ENCODE data around the gene ETDC. TPM values are rescaled to one million over a fixed set of nuclear protein-coding genes. Genes with fewer than 3 reads are reported as not detected.

The ETDC gene
- total RNA-seq, 1 donor from 2014 or later, result not detected

GRCh38 chrX:135340831-135341230 is 31.6 kb downstream of the ETDC start:
- H3K4me3 ChIP-seq (ENCODE audit: low read length in 3 of 3), result peak overlapping the region; percentile 6 to 89 (median 82)
- H3K4me1 ChIP-seq (ENCODE audit: control insufficient read depth in 3 of 3, insufficient read depth in 3 of 3, low read length in 3 of 3), result peaks cover 11 to 48% (median 34%) of the 10 kb centered on the region in 3 donors
- H3K9ac ChIP-seq (ENCODE audit: low read depth in 1 of 3, low read length in 3 of 3), result no peak overlapping the region
- H3K27me3 ChIP-seq (ENCODE audit: control insufficient read depth in 3 of 3, insufficient read depth in 3 of 3, low read length in 3 of 3), result no peaks in the 10 kb centered on the region
- H3K9me3 ChIP-seq (ENCODE audit: control insufficient read depth in 3 of 3, low read length in 3 of 3), result no peaks in the 10 kb centered on the region
- no peaks in the 10 kb centered on the region for H3K36me3 ChIP-seq (ENCODE audit: control insufficient read depth in 3 of 3, insufficient read depth in 3 of 3, low read length in 3 of 3)
- no peak overlapping the region for H3K27ac ChIP-seq (ENCODE audit: low read depth, low read length)

GRCh38 chrX:135345107-135345589 is 35.9 kb downstream of the ETDC start:
- Histone ChIP-seq H3K36me3 (ENCODE audit: control insufficient read depth in 3 of 3, insufficient read depth in 3 of 3, low read length in 3 of 3) (peaks cover 0 to 17% (median 12%) of the 10 kb centered on the region in 3 donors), H3K4me1 (ENCODE audit: control insufficient read depth in 3 of 3, insufficient read depth in 3 of 3, low read length in 3 of 3) (peaks cover 4 to 39% (median 29%) of the 10 kb centered on the region in 3 donors), H3K9ac (ENCODE audit: low read depth in 1 of 3, low read length in 3 of 3) (peak overlapping the region; percentile 72 to 80 (median 77)), H3K27me3 (ENCODE audit: control insufficient read depth in 3 of 3, insufficient read depth in 3 of 3, low read length in 3 of 3) (no peaks in the 10 kb centered on the region), H3K27ac (ENCODE audit: low read depth, low read length) (peak overlapping the region; percentile 95), H3K4me3 (ENCODE audit: low read length in 3 of 3) (peak overlapping the region; percentile 80 to 83 (median 82)), H3K9me3 (ENCODE audit: control insufficient read depth in 3 of 3, low read length in 3 of 3) (no peaks in the 10 kb centered on the region)

GRCh38 chrX:135346975-135347374 is 37.7 kb downstream of the ETDC start:
- peaks cover 5 to 27% (median 19%) of the 10 kb centered on the region in 3 donors for H3K36me3 ChIP-seq (ENCODE audit: control insufficient read depth in 3 of 3, insufficient read depth in 3 of 3, low read length in 3 of 3)
- peaks cover 0 to 24% (median 12%) of the 10 kb centered on the region in 3 donors for H3K4me1 ChIP-seq (ENCODE audit: control insufficient read depth in 3 of 3, insufficient read depth in 3 of 3, low read length in 3 of 3)
- no peak overlapping the region for H3K27ac ChIP-seq (ENCODE audit: low read depth, low read length)
- no peaks in the 10 kb centered on the region for H3K9me3 ChIP-seq (ENCODE audit: control insufficient read depth in 3 of 3, low read length in 3 of 3)
- no peak overlapping the region for H3K4me3 ChIP-seq (ENCODE audit: low read length in 3 of 3)
- no peaks in the 10 kb centered on the region for H3K27me3 ChIP-seq (ENCODE audit: control insufficient read depth in 3 of 3, insufficient read depth in 3 of 3, low read length in 3 of 3)
- H3K9ac ChIP-seq (ENCODE audit: low read depth in 1 of 3, low read length in 3 of 3), result no peak overlapping the region

- Histone ChIP-seq H3K4me1 (ENCODE audit: control insufficient read depth in 3 of 3, insufficient read depth in 3 of 3, low read length in 3 of 3) (peaks cover 0 to 19% (median 7%) of the 10 kb centered on the region in 3 donors), H3K9me3 (ENCODE audit: control insufficient read depth in 3 of 3, low read length in 3 of 3) (no peaks in the 10 kb centered on the region), H3K9ac (ENCODE audit: low read depth in 1 of 3, low read length in 3 of 3) (no peak overlapping the region), H3K36me3 (ENCODE audit: control insufficient read depth in 3 of 3, insufficient read depth in 3 of 3, low read length in 3 of 3) (peaks cover 5 to 27% (median 19%) of the 10 kb centered on the region in 3 donors), H3K27me3 (ENCODE audit: control insufficient read depth in 3 of 3, insufficient read depth in 3 of 3, low read length in 3 of 3) (no peaks in the 10 kb centered on the region), H3K4me3 (ENCODE audit: low read length in 3 of 3) (no peak overlapping the region), H3K27ac (ENCODE audit: low read depth, low read length) (no peak overlapping the region)
Measured at GRCh38 chrX:135347381-135348016, 38.2 kb downstream of the ETDC start.

- Histone ChIP-seq H3K27me3 (ENCODE audit: control insufficient read depth in 3 of 3, insufficient read depth in 3 of 3, low read length in 3 of 3) (no peaks in the 10 kb centered on the region), H3K36me3 (ENCODE audit: control insufficient read depth in 3 of 3, insufficient read depth in 3 of 3, low read length in 3 of 3) (peaks cover 7 to 18% (median 12%) of the 10 kb centered on the region in 3 donors), H3K4me1 (ENCODE audit: control insufficient read depth in 3 of 3, insufficient read depth in 3 of 3, low read length in 3 of 3) (no peaks in the 10 kb centered on the region), H3K9ac (ENCODE audit: low read depth in 1 of 3, low read length in 3 of 3) (no peak overlapping the region), H3K27ac (ENCODE audit: low read depth, low read length) (no peak overlapping the region), H3K9me3 (ENCODE audit: control insufficient read depth in 3 of 3, low read length in 3 of 3) (no peaks in the 10 kb centered on the region), H3K4me3 (ENCODE audit: low read length in 3 of 3) (no peak overlapping the region)
Measured at GRCh38 chrX:135354288-135354687, 45.0 kb downstream of the ETDC start.

Other genes starting within 250 kb of the ETDC start
- 5.7 TPM for gene SMIM10L2B, start 210.8 kb upstream of the ETDC start, total RNA-seq
- gene ETDB, start 189.0 kb upstream of the ETDC start, total RNA-seq, result not detected
- not detected for gene CT55, start 138.1 kb upstream of the ETDC start, total RNA-seq
- gene ETDA, start 57.4 kb upstream of the ETDC start, total RNA-seq, result not detected
- gene ZNF75D, start 34.6 kb downstream of the ETDC start, total RNA-seq, result 5.7 TPM
- 15.1 TPM for gene ZNF449, start 35.3 kb downstream of the ETDC start, total RNA-seq
- gene SMIM10L2A, start 112.5 kb downstream of the ETDC start, total RNA-seq, result 1.6 TPM
- 11.5 TPM for gene INTS6L, start 211.2 kb downstream of the ETDC start, total RNA-seq